A549 (cell line): ENCODE data around the gene CNDP1. TPM values are rescaled to one million over a fixed set of nuclear protein-coding genes. Genes with fewer than 3 reads are reported as not detected.

Experiments used
- ATAC-seq, 2 experiments: fragments of 200-7000 bp in 1 of 2; fragments of >200 bp in 1 of 2; cut with Nextera tagmentation in 1 of 2; cut with Tn5 transposase in 1 of 2; 3 replicates each; pipeline versions ENCODE4 v1.8.0 to v1.9.1; 2018 to 2020; ENCODE audit warnings: mild to moderate bottlenecking in 1 of 2, moderate library complexity in 1 of 2
- CTCF ChIA-PET: fragments of 300-600 bp; sonication (Branson Sonifier 250); formaldehyde crosslinking; extraction: SDS; loops from one replicate; lab custom pipeline; 2021; ENCODE audit warnings: antibody characterized with exemption, inconsistent platforms; lab: Yijun Ruan, JAX
- POLR2A ChIA-PET: fragments of 350-600 bp; formaldehyde crosslinking; extraction: SDS; loops from one replicate; lab custom pipeline; 2021; ENCODE audit warnings: antibody characterized with exemption, inconsistent platforms; lab: Yijun Ruan, JAX
- DNase-seq, 2 experiments: peaks; one replicate each; pipeline versions ENCODE4 v3.0.0 to v3.0.0-alpha.2; 2011 to 2016; ENCODE audit warnings: low read depth in 1 of 2, low spot score in 1 of 2
- FAIRE-seq: peaks from 2 replicates; lab custom pipeline; 2011; peaks lifted over from hg19 to GRCh38; lab: Jason Lieb, UNC
- H3K27ac ChIP-seq, 2 experiments: fragments of >200 bp; sonication (Bioruptor Twin); formaldehyde crosslinking; 3 replicates each; pipeline ENCODE4 v1.5.1; 2016 to 2017
- H3K4me1 ChIP-seq: fragments of >200 bp; sonication (Bioruptor Twin); formaldehyde crosslinking; 3 replicates; pipeline ENCODE4 v1.6.1; 2016
- H3K4me2 ChIP-seq: fragments of >200 bp; sonication (Bioruptor Twin); formaldehyde crosslinking; 3 replicates; pipeline ENCODE4 v1.6.1; 2016
- H3K4me3 ChIP-seq: fragments of >200 bp; sonication (Bioruptor Twin); formaldehyde crosslinking; 3 replicates; pipeline ENCODE4 v1.5.1; 2016
- H3K9me3 ChIP-seq: fragments of >200 bp; sonication (Bioruptor Twin); formaldehyde crosslinking; 3 replicates; pipeline ENCODE4 v1.6.1; 2016
- CBX2 ChIP-seq: fragments of 200-600 bp; sonication (generic); IDR thresholded peaks from 2 replicates; pipeline ENCODE4 v1.6.1; 2016; ENCODE audit warnings: low read depth, mild to moderate bottlenecking, borderline replicate concordance
- CBX8 ChIP-seq: fragments of 200-600 bp; sonication (generic); IDR thresholded peaks from 2 replicates; pipeline ENCODE4 v1.6.1; 2016
- CHD4 ChIP-seq: fragments of 200-600 bp; sonication (generic); IDR thresholded peaks from 2 replicates; pipeline ENCODE4 v1.6.1; 2016; ENCODE audit warnings: antibody characterized with exemption, mild to moderate bottlenecking, borderline replicate concordance
- EP300 ChIP-seq, 2 experiments: fragments of >200 bp; sonication (Bioruptor Twin); formaldehyde crosslinking; IDR thresholded peaks; 2 replicates in 1 of 2; 3 replicates in 1 of 2; pipeline ENCODE4 v1.6.1; 2016 to 2017
- HES2 ChIP-seq: fragments of >200 bp; sonication (Bioruptor Twin); formaldehyde crosslinking; IDR thresholded peaks from 2 replicates; pipeline ENCODE4 v1.6.1; 2016
- HMGXB4 ChIP-seq: fragments of 250-450 bp; sonication (Bioruptor Pico); IDR thresholded peaks from 2 replicates; pipeline ENCODE4 v1.5.0; 2021; ENCODE audit warnings: mild to moderate bottlenecking, moderate library complexity, borderline replicate concordance
- MAFK ChIP-seq: fragments of 450-650 bp; IDR thresholded peaks from 2 replicates; pipeline ENCODE4 v1.6.1; 2014; ENCODE audit not compliant: partially characterized antibody
- MAZ ChIP-seq: fragments of 150-350 bp; IDR thresholded peaks from 2 replicates; pipeline ENCODE4 v1.6.1; 2014; ENCODE audit warnings: antibody characterized with exemption, low read depth, low read length, borderline replicate concordance
- NFE2L2 ChIP-seq: fragments of 150-350 bp; conservative IDR thresholded peaks from 2 replicates; pipeline ENCODE4 v1.6.1; 2014; ENCODE audit warnings: low read length
- NPAS2 ChIP-seq: fragments of 250-450 bp; sonication (Bioruptor Pico); IDR thresholded peaks from 2 replicates; pipeline ENCODE4 v1.8.0; 2022; ENCODE audit warnings: mild to moderate bottlenecking, moderate library complexity, borderline replicate concordance
- PBX3 ChIP-seq: IDR thresholded peaks from 2 replicates; pipeline ENCODE4 v1.6.1; 2012
- POLR2A ChIP-seq: IDR thresholded peaks from 2 replicates; pipeline ENCODE4 v1.6.1; 2012; ENCODE audit warnings: mild to moderate bottlenecking, low read length
- POLR2AphosphoS2 ChIP-seq: conservative IDR thresholded peaks from 2 replicates; pipeline ENCODE4 v1.6.1; 2012; ENCODE audit warnings: low read length, improper control_type of control experiment, inconsistent platforms
- RCOR1 ChIP-seq: fragments of 150-350 bp; IDR thresholded peaks from 2 replicates; pipeline ENCODE4 v1.6.1; 2014; ENCODE audit warnings: antibody characterized with exemption, low read length, low read depth
- RFX5 ChIP-seq: fragments of 450-650 bp; IDR thresholded peaks from 2 replicates; pipeline ENCODE4 v1.7.1; 2014; ENCODE audit warnings: antibody characterized with exemption, mild to moderate bottlenecking, moderate library complexity
- SREBF2 ChIP-seq: fragments of 450-650 bp; IDR thresholded peaks from 2 replicates; pipeline ENCODE4 v1.6.1; 2014; ENCODE audit warnings: mild to moderate bottlenecking, moderate library complexity
- TP53 ChIP-seq: fragments of 250-450 bp; sonication (Bioruptor Pico); IDR thresholded peaks from 2 replicates; pipeline ENCODE4 v1.5.0; 2021; ENCODE audit warnings: mild to moderate bottlenecking, moderate library complexity
- ZC3H11A ChIP-seq: fragments of 450-650 bp; IDR thresholded peaks from 2 replicates; pipeline ENCODE4 v1.6.1; 2014; ENCODE audit warnings: antibody characterized with exemption, mild to moderate bottlenecking
- ZFP36 ChIP-seq: fragments of 450-650 bp; IDR thresholded peaks from 2 replicates; pipeline ENCODE4 v1.6.1; 2014; ENCODE audit warnings: borderline replicate concordance; ENCODE audit not compliant: partially characterized antibody
- ZNF302 ChIP-seq: fragments of 250-450 bp; sonication (Bioruptor Pico); IDR thresholded peaks from 2 replicates; pipeline ENCODE4 v1.9.0; 2021; ENCODE audit warnings: inconsistent platforms, mild to moderate bottlenecking, moderate library complexity
- ZSCAN20 ChIP-seq: fragments of 250-450 bp; sonication (Bioruptor Pico); IDR thresholded peaks from 2 replicates; pipeline ENCODE4 v1.8.0; 2022; ENCODE audit warnings: mild to moderate bottlenecking, moderate library complexity
- WGBS: methylation state at CpG from one replicate; pipeline ENCODE4 v1.1.6; 2017; ENCODE audit errors: missing lambda C conversion rate; 5-methylcytosine and 5-hydroxymethylcytosine counted together
- polyA plus RNA-seq, 4 experiments: library from polyadenylated mRNA; depleted of rRNA in 3 of 4; stranded (reverse); fragments of >200 nt; fragmentation: RNase III in 1 of 4; extraction: RNeasy Plus Mini Kit Qiagen cat#74134 plus additional on column Dnase treatment in 1 of 4; gene quantifications; 2 replicates in 3 of 4; 3 replicates in 1 of 4; pipeline ENCODE4 v1.2.3, GENCODE V29; 2011 to 2017
- TF ChIP-seq, protein P1 (sequence below): fragments of 450-650 bp; IDR thresholded peaks from 2 replicates; pipeline ENCODE4 v1.6.1; 2014; ENCODE audit warnings: antibody characterized with exemption
- TF ChIP-seq, protein P2 (sequence below): fragments of >200 bp; sonication (Bioruptor Twin); formaldehyde crosslinking; IDR thresholded peaks from 3 replicates; pipeline ENCODE4 v1.5.1; 2016

The CNDP1 gene
- polyA plus RNA-seq, 2 of the 4 experiments (the other 2 are of a cell fraction): 0.16 TPM; not detected in 1

GRCh38 chr18:74506448-74507084 is 27.7 kb upstream of the CNDP1 start:
- 96% methylated on average over 8 of the region's 11 CpGs for WGBS
- TF ChIP-seq ZC3H11A: no peak
- TF ChIP-seq EP300 (IDR thresholded peaks at IDR 0.05): no peak
- TF ChIP-seq NPAS2 (CRISPR knock-in tag): no peak
- TF ChIP-seq POLR2A: no peak
- no peak for TF ChIP-seq CHD4
- no peak for TF ChIP-seq HMGXB4 (CRISPR knock-in tag)
- no peak for TF ChIP-seq CBX8
- no peak for TF ChIP-seq RFX5
- TF ChIP-seq ZFP36: no peak
- TF ChIP-seq RCOR1: no peak
- TF ChIP-seq ZNF302 (CRISPR knock-in tag): no peak
- DNase-seq (no peak), ATAC-seq (no peak), FAIRE-seq (no peak)
- Histone ChIP-seq H3K4me2 (no peak overlapping the region), H3K4me1 (no peaks in the 10 kb centered on the region), H3K9me3 (no peaks in the 10 kb centered on the region), H3K27ac (no peak overlapping the region), H3K4me3 (no peak overlapping the region)
- CTCF ChIA-PET: interaction anchor here (1.3 kb wide), 1 partner anchor 18 kb away, joined by 3 read pairs; no protein-coding TSS in a partner anchor
- POLR2A ChIA-PET: no interaction called here

DNA sequence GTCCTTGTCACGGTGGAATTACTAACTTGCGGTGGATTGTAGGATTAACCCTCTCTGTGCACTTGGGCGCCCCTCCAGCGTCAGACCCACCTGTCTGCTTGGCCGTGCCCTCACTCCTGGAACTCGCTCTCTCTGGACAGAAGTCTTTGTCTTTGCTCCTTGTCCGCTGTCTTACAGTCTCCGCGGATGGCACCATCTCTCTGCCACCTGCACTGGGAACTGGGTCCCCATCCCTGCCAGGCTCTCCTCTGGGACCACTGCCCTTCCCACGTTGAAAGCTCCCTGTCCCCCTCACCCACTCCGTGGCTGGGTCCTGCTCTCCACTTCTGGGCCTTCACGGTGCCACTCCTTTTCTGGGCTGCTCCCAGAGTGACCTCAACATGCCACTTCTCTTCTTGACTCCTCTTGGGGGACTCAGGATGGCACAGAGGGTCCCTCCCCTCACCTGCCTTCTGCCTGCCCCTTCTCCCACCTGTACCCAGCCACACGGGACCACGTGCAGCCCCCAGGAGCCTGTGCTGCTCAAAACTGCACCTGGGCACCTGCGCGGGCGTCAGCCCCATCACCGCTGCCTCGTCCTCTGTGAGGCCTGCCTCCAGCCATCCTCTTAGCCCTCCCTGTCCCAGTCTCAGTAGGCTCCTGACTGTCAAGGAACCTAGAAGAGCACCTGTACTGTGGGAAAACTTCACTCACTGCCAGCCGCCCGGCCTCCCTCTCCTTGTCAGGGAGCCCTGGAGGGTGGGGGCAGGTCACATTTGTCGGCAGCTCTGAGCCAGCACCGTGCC is 27.0 kb upstream of the CNDP1 start:
- TF ChIP-seq MAFK (no peak), MAZ (no peak), NFE2L2 (no peak), ZSCAN20 (no peak), POLR2AphosphoS2 (no peak), SREBF2 (no peak), CBX2 (no peak), TP53 (no peak), EP300 (IDR thresholded peaks at IDR 0.05) (no peak), HES2 (no peak), PBX3 (no peak)
- TF ChIP-seq, protein P1, sequence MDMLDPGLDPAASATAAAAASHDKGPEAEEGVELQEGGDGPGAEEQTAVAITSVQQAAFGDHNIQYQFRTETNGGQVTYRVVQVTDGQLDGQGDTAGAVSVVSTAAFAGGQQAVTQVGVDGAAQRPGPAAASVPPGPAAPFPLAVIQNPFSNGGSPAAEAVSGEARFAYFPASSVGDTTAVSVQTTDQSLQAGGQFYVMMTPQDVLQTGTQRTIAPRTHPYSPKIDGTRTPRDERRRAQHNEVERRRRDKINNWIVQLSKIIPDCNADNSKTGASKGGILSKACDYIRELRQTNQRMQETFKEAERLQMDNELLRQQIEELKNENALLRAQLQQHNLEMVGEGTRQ: no peak
- TF ChIP-seq, protein P2, sequence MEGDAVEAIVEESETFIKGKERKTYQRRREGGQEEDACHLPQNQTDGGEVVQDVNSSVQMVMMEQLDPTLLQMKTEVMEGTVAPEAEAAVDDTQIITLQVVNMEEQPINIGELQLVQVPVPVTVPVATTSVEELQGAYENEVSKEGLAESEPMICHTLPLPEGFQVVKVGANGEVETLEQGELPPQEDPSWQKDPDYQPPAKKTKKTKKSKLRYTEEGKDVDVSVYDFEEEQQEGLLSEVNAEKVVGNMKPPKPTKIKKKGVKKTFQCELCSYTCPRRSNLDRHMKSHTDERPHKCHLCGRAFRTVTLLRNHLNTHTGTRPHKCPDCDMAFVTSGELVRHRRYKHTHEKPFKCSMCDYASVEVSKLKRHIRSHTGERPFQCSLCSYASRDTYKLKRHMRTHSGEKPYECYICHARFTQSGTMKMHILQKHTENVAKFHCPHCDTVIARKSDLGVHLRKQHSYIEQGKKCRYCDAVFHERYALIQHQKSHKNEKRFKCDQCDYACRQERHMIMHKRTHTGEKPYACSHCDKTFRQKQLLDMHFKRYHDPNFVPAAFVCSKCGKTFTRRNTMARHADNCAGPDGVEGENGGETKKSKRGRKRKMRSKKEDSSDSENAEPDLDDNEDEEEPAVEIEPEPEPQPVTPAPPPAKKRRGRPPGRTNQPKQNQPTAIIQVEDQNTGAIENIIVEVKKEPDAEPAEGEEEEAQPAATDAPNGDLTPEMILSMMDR: no peak
- TF ChIP-seq, all 56 proteins: peak for 0
- H3K4me2 ChIP-seq: no peak overlapping the region
- no peak for ATAC-seq
- ChIA-PET CTCF (no interaction called here), POLR2A (no interaction called here)
- H3K4me3 ChIP-seq: no peak overlapping the region
- WGBS: 91% methylated on average over 16 of the region's 23 CpGs
- no peak for DNase-seq
- no peak for FAIRE-seq
- H3K4me1 ChIP-seq: no peaks in the 10 kb centered on the region
- H3K9me3 ChIP-seq: no peaks in the 10 kb centered on the region
- H3K27ac ChIP-seq: no peak overlapping the region
